GM04503 (cell line): ENCODE measurements around the gene PEX13.
"Not testable (repeated sequence)": the region's sequence is repeated elsewhere in the genome, so short reads cannot be mapped to it uniquely, and the experiment has no call there.

Experiments used
- DNase-seq: peaks from one replicate; pipeline ENCODE4 v3.0.0-alpha.2; 2012; ENCODE audit warnings: low read depth

Gene PEX13, protein sequence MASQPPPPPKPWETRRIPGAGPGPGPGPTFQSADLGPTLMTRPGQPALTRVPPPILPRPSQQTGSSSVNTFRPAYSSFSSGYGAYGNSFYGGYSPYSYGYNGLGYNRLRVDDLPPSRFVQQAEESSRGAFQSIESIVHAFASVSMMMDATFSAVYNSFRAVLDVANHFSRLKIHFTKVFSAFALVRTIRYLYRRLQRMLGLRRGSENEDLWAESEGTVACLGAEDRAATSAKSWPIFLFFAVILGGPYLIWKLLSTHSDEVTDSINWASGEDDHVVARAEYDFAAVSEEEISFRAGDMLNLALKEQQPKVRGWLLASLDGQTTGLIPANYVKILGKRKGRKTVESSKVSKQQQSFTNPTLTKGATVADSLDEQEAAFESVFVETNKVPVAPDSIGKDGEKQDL

DNA sequence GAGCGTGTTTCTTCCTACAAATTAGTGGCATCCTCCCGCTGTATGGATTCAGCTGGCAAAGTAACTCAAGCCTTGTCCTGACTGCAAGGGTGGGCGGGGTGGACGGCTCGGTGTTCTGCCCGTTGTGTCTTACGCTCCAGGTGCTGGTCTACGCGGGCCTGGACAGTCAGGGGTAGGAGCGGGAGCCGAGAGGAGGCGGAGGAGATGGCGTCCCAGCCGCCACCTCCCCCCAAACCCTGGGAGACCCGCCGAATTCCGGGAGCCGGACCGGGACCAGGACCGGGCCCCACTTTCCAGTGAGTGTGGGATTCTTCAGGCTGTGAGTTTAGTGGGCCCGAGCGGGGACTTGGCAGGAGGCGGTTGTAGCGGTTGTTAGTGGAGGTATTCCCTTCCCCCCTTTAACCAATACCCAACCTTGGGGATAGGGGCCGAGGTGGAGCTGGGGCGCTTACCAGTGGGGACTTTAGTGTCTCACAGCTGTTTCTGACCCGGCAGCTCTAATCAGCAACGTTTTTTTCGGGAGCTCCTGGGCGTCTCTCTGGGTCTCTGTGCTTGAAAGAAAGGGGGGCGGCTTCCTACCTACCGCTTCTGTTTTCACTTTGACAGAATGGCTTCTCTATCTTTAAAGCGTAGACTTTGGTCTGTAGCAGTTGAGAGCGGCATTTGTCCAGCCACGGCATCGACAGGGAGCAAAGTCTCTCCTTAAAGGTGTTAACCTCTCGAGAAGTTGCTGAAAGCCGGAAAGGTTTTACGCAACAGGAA is at the start of gene PEX13, which contains the start of gene PUS10:
Gene PEX13 (plus strand): TSS at position 165 of the 762 bp plus-strand sequence. CDS start 40 bp downstream, at position 205.
Gene PUS10 (minus strand): TSS at position 700 of the 762 bp plus-strand sequence. CDS start 6,365 bp downstream, outside the sequence.
- DNase-seq, result peak; percentile 49

DNA sequence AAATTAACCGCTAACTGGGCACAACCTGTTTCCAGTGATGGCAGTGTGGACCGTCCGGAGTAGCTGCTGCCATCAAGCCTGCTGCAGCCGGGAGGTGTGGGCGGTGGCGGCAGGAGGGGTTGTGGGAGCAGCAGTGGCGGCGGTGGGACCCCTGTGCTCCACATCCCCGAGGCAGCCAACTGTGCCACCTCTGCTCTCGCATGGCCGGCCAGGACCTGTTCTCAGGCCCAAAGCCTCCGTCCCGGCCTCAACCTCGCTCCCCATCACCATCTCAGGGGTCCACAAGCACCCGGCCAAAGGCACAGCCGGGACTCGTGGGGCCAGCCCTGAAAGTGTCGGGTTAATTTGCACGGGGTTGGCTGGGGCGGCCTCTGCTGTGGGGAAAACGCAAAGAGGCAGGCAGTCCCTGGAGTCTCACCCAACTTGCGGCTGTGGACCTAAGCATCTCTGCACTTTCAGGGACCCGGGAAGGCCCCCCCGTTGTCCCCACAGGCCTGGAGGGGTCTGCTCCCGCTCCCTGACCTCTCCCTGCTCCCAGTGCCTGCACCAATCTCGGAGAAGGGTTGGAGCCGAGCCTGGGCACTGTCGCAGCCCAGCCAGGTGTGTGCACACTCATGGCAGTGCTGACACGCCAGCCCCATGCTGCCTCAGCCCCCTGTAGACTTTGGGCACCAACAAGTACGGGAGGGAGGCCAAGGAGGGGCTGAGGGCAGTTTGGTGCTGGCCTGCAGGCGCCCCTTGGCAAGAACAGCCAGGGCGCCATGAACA is 44.4 kb upstream of the PEX13 start:
- no peak for DNase-seq

DNA sequence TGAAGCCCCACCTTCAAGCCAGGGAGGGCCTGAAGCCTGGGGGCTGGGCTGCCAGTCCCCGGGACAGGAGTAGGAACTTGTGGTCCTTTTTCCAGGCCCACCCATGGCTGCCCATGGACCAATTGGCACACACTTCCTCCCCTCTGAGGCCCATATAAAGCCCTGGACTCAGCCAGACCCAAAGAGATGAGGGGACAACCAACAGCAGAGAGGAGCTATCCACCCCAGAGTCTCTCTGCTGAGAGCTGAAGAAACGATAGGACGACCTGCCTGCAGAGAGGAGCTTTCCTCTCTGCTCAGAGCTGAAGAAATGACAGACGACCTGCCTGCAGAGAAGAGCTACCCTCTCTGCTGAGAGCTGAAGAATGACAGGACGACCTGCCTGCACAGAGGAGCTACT is 43.8 kb upstream of the PEX13 start:
- DNase-seq, result no peak

DNA sequence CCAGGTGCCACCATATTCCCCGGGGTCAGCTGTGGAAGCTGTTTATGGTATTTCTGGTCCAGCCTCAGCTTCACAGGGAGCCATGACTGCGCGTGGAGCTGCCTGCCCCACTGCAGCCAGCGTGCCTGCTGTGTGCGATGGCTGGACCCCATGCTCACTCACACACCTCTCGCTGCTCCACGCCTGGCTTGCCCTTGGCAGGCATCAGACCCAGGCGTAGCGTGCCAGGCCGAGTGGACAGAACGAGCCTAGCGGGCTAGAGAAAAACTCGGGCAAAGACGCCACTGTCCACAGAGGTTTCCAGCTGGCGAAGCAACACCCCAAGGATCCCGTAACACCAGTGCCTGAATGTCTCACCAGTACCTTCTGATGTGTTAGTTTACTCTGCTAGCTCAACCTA is 42.9 kb upstream of the PEX13 start:
- DNase-seq, result no peak

DNA sequence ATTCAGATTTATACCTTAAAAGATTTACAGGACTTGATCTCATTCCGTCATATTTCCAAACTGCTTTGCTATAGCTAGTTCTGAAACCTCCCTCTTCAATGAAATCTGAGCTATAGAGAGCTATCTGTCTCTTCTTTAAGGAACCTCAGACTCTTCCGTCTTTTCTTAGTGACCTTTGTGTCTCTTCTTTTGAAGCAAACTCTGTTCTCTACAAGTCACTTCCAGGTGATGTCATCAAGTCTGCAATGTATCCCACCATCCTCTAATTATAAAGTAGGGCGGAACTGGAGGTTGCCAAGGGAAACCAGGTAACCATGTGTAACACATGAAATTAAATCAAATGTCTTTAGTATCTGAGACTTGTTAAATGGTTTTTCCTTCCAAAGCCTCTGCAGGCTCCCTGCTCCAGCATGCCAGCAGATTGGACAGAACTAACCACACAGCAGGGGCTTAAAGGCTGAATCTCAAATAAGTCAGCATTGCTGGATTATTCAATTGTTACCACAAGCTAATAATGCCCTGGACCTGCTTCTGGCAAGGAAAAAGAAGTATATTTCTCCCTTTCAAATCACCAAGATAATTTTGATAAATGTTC is 41.2 kb upstream of the PEX13 start:
- DNase-seq, result no peak

DNA sequence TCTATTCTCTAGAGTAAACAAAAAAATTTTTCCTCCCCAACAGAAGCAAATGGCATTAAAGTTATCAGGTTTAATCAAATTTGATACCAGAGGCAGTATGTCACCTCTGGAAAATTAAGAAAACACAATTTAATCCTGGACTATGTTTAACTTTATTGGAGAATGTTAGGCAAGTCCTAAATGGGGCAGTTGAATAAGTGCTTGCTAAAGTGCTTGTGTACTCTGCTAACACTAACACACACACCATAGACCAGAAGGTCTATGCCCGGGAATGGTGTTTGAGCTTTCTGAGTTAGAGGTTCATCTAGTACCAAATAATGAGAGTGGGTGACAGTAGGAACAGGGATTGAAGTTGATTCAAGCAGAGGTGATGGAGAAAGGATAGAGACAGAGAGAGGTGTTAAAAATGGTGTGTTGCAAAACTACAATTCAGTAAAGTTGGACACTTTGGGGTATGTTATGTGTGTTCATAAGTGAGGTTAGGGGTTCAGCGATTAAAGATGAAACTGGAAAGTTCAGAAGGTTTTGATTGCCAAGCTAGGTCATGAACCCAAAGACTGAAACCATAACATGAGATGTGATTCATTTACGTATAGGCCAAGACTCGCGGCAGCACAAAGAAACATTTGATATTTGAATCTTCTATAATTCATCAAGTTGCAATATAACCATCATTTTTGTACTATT is 40.5 kb upstream of the PEX13 start:
- no peak for DNase-seq

DNA sequence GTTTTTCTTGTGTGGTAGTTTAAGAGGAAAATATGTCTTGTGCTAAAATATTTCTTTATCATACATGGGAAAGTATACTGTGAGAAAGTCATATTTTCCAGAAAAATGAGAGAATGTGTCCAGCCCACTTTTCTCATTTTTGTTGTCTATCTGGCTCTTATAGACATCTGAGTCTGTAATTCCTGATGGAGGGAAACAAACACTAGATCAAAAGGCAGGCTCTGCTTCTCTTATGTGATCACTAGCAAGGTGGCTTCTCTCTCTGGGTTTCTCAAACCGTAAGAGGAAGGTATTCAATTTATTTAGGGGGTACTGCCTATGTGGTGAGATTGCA is 40.0 kb upstream of the PEX13 start:
- no peak for DNase-seq

DNA sequence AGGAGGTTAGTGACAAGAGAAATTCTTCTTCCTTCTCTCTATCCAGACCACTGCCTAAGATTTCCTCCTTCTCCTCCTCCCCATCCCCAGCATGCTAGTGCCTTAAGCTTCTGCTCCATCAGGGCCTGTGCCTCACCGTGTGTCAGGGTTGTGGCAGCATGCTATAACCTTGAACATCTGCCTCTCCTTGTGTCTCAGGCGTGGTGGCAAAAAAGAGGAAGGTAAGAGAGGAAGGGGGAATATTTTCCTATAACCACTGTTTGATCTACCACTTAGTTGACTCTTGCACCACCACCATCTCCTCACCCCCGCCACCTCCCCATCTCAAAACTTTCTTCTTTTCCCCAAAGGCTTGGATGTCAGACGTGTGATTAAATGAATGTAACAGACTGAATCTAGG is 38.3 kb upstream of the PEX13 start:
- no peak for DNase-seq

DNA sequence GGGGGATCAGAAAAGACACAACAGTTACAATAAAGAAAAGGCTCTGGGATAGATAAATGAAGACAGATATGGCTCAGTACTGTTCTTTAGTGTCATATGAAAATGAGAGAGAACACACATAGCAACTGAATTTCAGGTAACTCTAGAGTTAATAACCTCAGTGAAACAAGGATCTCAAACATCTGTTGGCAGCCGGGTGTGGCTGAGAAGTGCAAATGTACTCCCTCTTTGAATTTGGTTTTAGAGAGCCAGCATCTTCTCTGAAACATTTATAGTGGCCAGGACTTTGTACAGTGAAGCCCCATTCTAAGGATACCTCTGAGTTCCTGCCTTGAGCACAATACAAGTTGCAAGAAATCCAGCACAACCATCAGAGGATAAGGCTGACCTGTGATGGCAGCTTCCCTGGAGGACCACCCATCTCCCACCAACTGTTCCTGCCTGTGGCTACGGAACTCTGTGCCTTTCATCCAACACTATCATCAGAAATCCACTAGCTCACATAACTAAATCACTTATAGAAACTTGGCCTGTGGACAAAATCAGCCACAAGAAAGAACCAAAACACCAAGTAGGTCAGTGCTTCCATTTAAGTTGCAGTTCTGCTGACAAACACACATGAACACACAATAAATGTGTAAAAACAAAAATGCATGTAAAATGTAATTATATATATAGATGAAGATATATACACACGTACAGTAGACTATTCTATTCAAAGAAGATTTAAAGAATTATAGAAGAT is 37.3 kb upstream of the PEX13 start:
- DNase-seq, result no peak

DNA sequence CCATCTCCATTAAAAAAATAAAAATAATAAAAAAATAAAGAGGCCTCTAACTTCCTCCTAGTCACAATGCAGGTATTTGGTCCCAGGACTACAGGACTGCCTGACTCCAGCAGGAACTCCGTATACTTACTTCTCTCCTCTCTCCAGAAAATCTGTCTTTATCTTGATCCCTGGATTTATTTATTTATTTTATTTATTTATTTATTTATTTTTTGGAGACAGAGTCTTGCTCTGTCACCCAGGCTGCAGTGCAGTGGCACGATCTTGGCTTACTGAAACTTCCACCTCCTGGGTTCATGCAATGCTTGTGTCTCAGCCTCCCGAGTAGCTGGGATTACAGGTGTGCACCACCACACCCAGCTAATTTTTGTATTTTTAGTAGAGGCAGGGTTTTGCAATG is 35.5 kb upstream of the PEX13 start:
- not testable (repeated sequence) for DNase-seq

DNA sequence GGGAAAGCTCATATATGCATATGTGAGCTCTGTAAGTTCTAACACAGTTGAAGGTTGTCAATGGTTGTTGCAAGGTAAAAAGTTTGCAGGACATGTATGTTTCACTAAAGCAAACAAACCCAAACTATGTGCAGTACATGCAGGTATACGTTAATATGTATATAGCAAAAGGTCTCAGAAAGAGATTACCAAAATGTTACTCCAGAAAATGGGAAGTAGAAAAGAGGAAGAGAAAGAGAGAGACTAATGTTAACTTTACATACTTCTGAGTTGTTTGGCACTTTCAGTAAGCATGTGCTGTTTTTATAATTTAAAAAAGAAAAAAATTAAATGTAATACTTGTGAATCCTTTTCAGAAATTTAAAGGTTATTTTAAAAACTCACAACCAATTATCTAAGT is 32.8 kb upstream of the PEX13 start:
- DNase-seq, result no peak

DNA sequence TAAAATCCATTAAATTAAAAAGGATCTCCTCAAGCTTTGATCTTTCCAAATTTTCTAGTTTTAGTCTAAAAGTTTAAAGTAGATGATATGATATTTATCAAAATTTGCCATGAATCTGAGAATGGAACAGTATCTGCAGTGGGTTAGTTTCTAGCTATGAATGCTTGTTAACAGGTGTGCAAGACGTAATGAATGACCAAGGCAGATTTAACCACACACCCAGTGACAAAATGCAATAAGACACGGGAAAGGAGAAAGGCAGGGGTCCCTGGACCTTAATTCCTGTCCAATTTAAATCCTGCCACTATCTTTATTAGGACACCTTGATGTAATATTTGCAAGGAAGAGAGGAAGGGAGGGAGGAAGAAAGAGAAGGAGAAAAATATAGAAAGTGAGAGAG is 30.5 kb upstream of the PEX13 start:
- no peak for DNase-seq

DNA sequence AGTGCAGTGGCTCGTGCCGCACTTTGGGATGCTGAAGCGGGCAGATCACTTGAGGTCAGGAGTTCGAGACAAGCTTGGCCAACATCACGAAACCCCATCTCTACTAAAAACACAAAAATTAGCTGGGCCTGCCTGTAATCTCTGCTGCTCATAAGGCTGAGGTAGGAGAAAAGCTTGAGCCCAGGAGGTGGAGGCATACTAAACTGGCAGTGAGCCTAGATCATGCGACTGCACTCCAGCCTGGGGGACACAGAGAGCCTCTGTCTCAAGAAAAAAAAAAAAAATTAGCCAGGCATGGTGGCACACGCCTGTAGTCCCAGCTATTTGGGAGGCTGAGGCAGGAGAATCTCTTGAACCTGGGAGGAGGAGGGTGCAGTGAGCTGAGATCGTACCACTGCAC is 29.9 kb upstream of the PEX13 start:
- not testable (repeated sequence) for DNase-seq

DNA sequence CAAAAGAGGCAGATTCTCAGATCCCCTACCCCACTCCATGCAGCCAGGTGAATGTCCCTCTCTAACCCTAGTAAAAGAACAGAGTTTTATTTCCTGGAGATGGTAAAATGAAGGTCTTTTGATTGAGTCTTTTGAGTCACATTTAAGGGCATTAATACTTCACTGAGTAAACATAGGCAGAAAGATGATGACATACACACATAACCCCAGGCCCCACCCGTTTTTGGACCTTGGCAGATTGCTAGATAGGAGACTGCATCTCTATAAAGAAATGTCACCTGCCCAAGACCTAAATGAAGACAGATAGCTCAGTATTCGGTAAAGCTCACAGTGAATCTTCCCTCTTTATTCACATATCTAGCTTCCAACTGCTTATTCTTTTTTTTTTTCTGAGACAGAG is 28.3 kb upstream of the PEX13 start:
- DNase-seq, result no peak

DNA sequence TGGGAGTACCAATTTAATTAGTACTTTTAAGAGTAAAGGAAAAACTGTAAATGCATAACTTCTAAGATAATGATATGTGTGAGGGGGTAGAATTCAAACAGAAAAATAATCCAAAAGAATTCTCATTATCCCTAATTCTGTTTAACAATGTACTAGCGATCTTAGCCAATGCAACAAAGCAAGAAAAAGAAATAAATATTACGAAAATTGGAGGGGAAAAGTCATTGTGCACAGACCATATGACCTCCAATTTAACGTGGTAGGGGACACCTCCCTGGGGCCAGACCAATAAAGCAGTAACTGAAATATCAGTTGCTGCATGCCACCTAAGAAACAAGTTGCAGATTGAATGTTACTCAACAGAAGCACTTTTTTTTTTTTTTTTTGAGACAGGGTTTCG is 25.9 kb upstream of the PEX13 start:
- no peak for DNase-seq

DNA sequence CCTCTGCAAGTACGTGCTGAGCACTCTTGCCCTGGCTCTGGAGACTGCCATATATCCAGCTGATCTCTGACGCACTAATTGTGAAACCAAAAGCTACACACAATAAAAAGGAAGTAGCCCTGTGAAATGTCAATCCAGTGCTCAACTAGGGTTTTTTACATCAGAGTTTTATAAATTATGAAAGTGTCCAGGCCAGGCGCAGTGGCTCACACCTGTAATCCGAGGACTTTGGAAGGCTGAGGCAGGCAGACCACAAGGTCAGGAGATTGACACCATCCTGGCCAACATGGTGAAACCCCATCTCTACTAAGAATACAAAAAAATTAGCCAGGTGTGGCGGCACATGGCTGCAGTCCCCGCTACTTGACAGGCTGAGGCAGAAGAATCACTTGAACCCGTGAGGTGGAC is 24.5 kb upstream of the PEX13 start:
- DNase-seq, result no peak

DNA sequence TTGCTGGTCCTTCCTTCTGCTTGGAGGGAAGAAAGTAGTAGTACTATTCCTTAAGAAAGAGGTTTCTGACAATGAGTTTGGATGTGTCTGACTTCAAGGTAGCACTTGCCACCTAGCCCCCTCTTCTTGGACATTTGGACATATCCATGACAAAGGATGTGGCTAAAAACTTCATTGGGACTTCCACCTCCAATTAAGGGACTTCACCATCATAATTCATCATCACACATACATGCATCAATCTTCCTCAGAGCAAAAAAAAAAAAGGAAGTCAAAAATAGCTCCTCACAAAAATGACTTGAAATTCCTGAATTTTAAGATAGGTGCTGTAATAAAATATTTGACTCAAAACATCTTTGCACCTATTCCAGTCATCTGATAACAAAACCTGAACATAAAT is 23.4 kb upstream of the PEX13 start:
- no peak for DNase-seq

DNA sequence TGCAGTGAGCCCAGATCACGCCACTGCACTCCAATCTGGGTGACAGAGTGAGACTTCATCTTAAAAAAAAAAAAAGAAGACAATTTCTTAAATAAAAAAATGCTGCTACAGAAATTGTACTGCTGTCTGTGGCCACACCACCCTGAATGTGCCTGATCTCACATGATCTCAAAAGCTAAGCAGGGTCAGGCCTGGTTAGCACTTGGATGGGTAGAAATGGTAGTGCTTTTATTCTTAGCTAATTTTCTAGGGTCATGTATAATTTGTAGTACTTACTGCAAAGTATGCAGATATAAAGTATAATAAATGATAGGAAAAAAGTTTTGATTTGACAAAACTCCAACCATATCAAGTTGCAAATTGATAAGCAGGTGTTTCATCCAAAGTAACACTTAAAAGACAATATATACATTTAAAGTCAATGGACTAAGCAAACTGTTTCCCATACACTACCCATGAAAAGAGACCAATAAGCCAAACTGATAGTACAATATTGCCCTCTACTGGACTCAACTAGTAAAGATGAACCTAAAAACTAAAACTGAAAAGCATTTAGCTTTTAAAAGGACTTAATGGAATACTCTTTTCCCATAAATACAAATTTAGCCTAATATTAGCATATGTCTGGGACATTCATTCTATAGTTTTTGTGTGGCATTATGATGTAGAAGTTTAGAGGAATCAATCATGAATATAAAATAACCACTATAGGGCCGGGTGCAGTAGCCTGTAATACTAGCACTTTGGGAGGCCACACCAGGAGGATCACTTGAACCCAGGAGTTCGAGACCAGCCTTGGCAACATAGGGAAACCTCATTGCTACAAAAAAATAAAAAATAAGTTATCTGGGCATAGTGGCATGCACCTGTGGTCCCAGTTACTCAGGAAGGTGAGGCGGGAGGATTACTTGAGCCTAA is 18.6 kb upstream of the PEX13 start:
- DNase-seq, result no peak

DNA sequence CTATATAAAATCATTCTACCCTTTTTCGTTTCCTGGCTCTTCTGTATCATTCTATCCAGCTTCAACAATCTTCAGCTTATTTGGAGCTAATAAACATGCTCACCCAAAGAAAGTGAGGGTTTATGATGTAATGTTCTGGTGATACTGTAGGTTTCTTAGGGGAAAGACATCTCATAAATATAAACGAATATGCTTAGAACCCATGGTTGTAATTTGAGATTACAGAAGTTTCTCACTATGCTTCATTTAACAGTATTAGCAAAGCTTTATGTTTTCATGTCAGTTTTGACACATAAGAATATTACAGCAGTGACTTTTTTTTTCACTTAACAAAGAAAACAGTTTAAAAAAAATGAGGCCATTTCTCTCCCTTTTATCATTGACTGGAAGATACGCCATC is 11.8 kb upstream of the PEX13 start:
- DNase-seq, result no peak
